Subcutaneous abdominal adipose tissue (tissue), 5 donors: Measurements from ENCODE around the gene KCNK17.

Experiments used
- H3K27ac ChIP-seq: one replicate; pipeline ENCODE4 v1.7.0; 2013; ENCODE audit warnings: low read depth, mild to moderate bottlenecking, inconsistent platforms, low read length, moderate library complexity
- H3K27me3 ChIP-seq, 5 donors: one replicate each; pipeline ENCODE4 v1.7.0; 2013; ENCODE audit warnings: low read length in 5 of 5, inconsistent platforms in 1 of 5; ENCODE audit not compliant: control insufficient read depth in 5 of 5, insufficient read depth in 4 of 5
- H3K36me3 ChIP-seq, 5 donors: one replicate each; pipeline ENCODE4 v1.7.0; 2013; ENCODE audit warnings: low read length in 5 of 5; ENCODE audit not compliant: control insufficient read depth in 5 of 5, insufficient read depth in 5 of 5
- H3K4me1 ChIP-seq, 5 donors: one replicate each; pipeline ENCODE4 v1.7.0; 2013; ENCODE audit warnings: low read length in 5 of 5, mild to moderate bottlenecking in 3 of 5, moderate library complexity in 1 of 5; ENCODE audit not compliant: control insufficient read depth in 5 of 5, insufficient read depth in 5 of 5
- H3K4me3 ChIP-seq, 5 donors: one replicate each; pipeline ENCODE4 v1.7.0; 2013; ENCODE audit warnings: low read length in 5 of 5, low read depth in 1 of 5
- H3K9ac ChIP-seq, 5 donors: one replicate each; pipeline ENCODE4 v1.7.0; 2013; ENCODE audit warnings: low read length in 5 of 5, mild to moderate bottlenecking in 4 of 5, moderate library complexity in 3 of 5
- H3K9me3 ChIP-seq, 5 donors: one replicate each; pipeline ENCODE4 v1.7.0; 2013; ENCODE audit warnings: low read length in 5 of 5; ENCODE audit not compliant: control insufficient read depth in 5 of 5
- donor health status: healthy.
- donor health status: healthy.
- donor health status: healthy.
- donor health status: healthy.
- donor health status: healthy.

The KCNK17 gene

GRCh38 chr6:39260953-39261352, 53.3 kb downstream of the KCNK17 start:
- H3K27me3 ChIP-seq: peaks cover 0 to 7% (median 0%) of the 10 kb centered on the region in 5 donors

GRCh38 chr6:39260456-39260855, 53.8 kb downstream of the KCNK17 start:
- H3K27me3 ChIP-seq: peaks cover 0 to 7% (median 0%) of the 10 kb centered on the region in 5 donors

More at GRCh38 chr6:39260953-39261352, 53.3 kb downstream of the KCNK17 start:
- no peaks in the 10 kb centered on the region for H3K36me3 ChIP-seq
- no peak overlapping the region for H3K9ac ChIP-seq
- no peaks in the 10 kb centered on the region for H3K9me3 ChIP-seq
- H3K4me1 ChIP-seq: peaks cover 0 to 13% (median 7%) of the 10 kb centered on the region in 5 donors
- no peak overlapping the region for H3K27ac ChIP-seq
- H3K4me3 ChIP-seq: no peak overlapping the region

GRCh38 chr6:39256294-39256940, 57.8 kb downstream of the KCNK17 start:
- Histone ChIP-seq H3K27me3 (peaks cover 0 to 7% (median 0%) of the 10 kb centered on the region in 5 donors), H3K9me3 (peaks cover 0 to 5% (median 0%) of the 10 kb centered on the region in 5 donors), H3K4me3 (no peak overlapping the region), H3K4me1 (no peaks in the 10 kb centered on the region), H3K36me3 (no peaks in the 10 kb centered on the region), H3K27ac (no peak overlapping the region), H3K9ac (no peak overlapping the region)

More at GRCh38 chr6:39260456-39260855, 53.8 kb downstream of the KCNK17 start:
- Histone ChIP-seq H3K27ac (no peak overlapping the region), H3K4me1 (peaks cover 0 to 13% (median 7%) of the 10 kb centered on the region in 5 donors), H3K9ac (no peak overlapping the region), H3K36me3 (no peaks in the 10 kb centered on the region), H3K9me3 (no peaks in the 10 kb centered on the region), H3K4me3 (no peak overlapping the region)

- no peak overlapping the region for H3K27ac ChIP-seq
- H3K36me3 ChIP-seq: no peaks in the 10 kb centered on the region
- peaks cover 0 to 5% (median 0%) of the 10 kb centered on the region in 5 donors for H3K9me3 ChIP-seq
- no peak overlapping the region for H3K4me3 ChIP-seq
- H3K4me1 ChIP-seq: no peaks in the 10 kb centered on the region
- H3K27me3 ChIP-seq: peaks cover 0 to 4% (median 0%) of the 10 kb centered on the region in 5 donors
- no peak overlapping the region for H3K9ac ChIP-seq
These were observed 59.2 kb downstream of the KCNK17 start for GRCh38 chr6:39254999-39255535.

- Histone ChIP-seq H3K27me3 (peaks cover 0 to 4% (median 0%) of the 10 kb centered on the region in 5 donors), H3K9me3 (peaks cover 0 to 5% (median 0%) of the 10 kb centered on the region in 5 donors), H3K4me3 (no peak overlapping the region), H3K4me1 (no peaks in the 10 kb centered on the region), H3K9ac (no peak overlapping the region), H3K27ac (no peak overlapping the region), H3K36me3 (no peaks in the 10 kb centered on the region)
These were observed 62.8 kb downstream of the KCNK17 start for GRCh38 chr6:39251406-39251805.

- Histone ChIP-seq H3K9ac (no peak overlapping the region), H3K36me3 (no peaks in the 10 kb centered on the region), H3K27me3 (peaks cover 0 to 4% (median 0%) of the 10 kb centered on the region in 5 donors), H3K27ac (no peak overlapping the region), H3K4me1 (no peaks in the 10 kb centered on the region), H3K4me3 (no peak overlapping the region), H3K9me3 (peaks cover 0 to 5% (median 0%) of the 10 kb centered on the region in 5 donors)
These were observed 63.7 kb downstream of the KCNK17 start for GRCh38 chr6:39250507-39250906.

- Histone ChIP-seq H3K36me3 (no peaks in the 10 kb centered on the region), H3K9ac (no peak overlapping the region), H3K4me3 (no peak overlapping the region), H3K27ac (no peak overlapping the region), H3K9me3 (no peaks in the 10 kb centered on the region), H3K4me1 (peaks cover 0 to 4% (median 0%) of the 10 kb centered on the region in 5 donors), H3K27me3 (peaks cover 0 to 4% (median 0%) of the 10 kb centered on the region in 5 donors)
These were observed 64.9 kb downstream of the KCNK17 start for GRCh38 chr6:39249278-39249677.
